SH-SY5Y (cell line): ENCODE data around the gene SLC25A26.

Experiments
- GATA2 ChIP-seq: IDR thresholded peaks from 2 replicates; pipeline ENCODE4 v1.6.1; 2011; ENCODE audit warnings: mild to moderate bottlenecking, low read depth, low read length
- GATA3 ChIP-seq: IDR thresholded peaks from 2 replicates; pipeline ENCODE4 v1.6.1; 2011; ENCODE audit warnings: low read depth, mild to moderate bottlenecking, low read length, moderate library complexity

DNA sequence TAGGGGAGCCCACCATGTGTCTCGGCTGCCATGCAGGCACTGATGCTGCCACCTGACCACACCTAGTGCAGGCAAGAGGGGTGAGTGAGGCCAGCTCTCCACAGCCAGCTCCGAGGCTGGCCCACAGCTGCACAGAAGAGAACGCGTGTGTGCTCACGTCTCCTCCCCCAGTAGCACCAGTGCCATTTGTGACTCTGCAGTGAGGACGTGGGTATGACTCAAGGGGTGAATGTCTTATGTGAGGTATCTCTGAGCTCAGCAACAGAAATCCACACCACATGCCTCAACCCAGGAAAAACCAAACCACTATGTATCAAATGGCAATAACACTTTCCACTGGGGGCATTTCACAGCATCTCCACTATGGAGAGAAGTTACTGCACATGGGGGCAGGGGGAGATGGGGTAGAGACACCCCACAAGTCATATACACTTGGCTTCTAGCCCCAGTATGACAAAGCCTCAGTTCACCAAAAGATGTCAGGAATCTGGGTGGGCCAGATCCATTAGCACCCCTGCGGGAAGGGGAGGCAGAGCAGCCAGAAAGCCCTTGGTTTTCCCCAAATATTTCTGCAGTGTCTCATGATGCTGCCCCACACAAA lies 192.4 kb downstream of the SLC25A26 start:
- TF ChIP-seq GATA3 (no peak), GATA2 (no peak)
